ENCODE data around the gene TMPRSS9. TPM values are rescaled to one million over a fixed set of nuclear protein-coding genes. Genes with fewer than 3 reads are reported as not detected.

Gene TMPRSS9
- total and polyA plus RNA-seq, 11 donors, result 0.09 to 0.19 TPM; not detected in 9

- WGBS, 4 donors, result 86 to 89% (median 89%) methylated on average over 12 to 13 of the region's 13 CpGs
- H3K4me1 ChIP-seq, result peaks cover 0 to 5% (median 0%) of the 10 kb centered on the region in 12 donors
- H3K9me3 ChIP-seq, result no peaks in the 10 kb centered on the region
- no peaks in the 10 kb centered on the region for H3K27me3 ChIP-seq
- TF ChIP-seq POLR2A (IDR thresholded peaks at IDR 0.05), result no peak
- no peak for TF ChIP-seq CTCF (IDR thresholded peaks at IDR 0.05)
- no peak overlapping the region for H3K27ac ChIP-seq
- ATAC-seq (no peak), DNase-seq (no peak)
- intact Hi-C loops (cut with DNase I), result no loop called here
- H3K36me3 ChIP-seq, result peaks cover 0 to 8% (median 0%) of the 10 kb centered on the region in 9 donors
- H3K4me3 ChIP-seq, result no peak overlapping the region
These were observed 57.9 kb downstream of the TMPRSS9 start for GRCh38 chr19:2417881-2418406.

GRCh38 chr19:2419754-2420153 is 59.7 kb downstream of the TMPRSS9 start:
- intact Hi-C loops (cut with DNase I), result no loop called here
- no peaks in the 10 kb centered on the region for H3K27me3 ChIP-seq
- H3K4me1 ChIP-seq, result peaks cover 0 to 21% (median 3%) of the 10 kb centered on the region in 12 donors
- H3K27ac ChIP-seq, result no peak overlapping the region
- H3K9me3 ChIP-seq, result no peaks in the 10 kb centered on the region
- ATAC-seq (no peak), DNase-seq (no peak)
- no peak overlapping the region for H3K4me3 ChIP-seq
- peaks cover 0 to 8% (median 3%) of the 10 kb centered on the region in 9 donors for H3K36me3 ChIP-seq
- 92 to 98% (median 96%) methylated on average over 7 of the region's 7 CpGs for WGBS, 4 donors
- TF ChIP-seq POLR2A (IDR thresholded peaks at IDR 0.05) (no peak), CTCF (IDR thresholded peaks at IDR 0.05) (no peak)

GRCh38 chr19:2420490-2420889 is 60.4 kb downstream of the TMPRSS9 start:
- TF ChIP-seq POLR2A (IDR thresholded peaks at IDR 0.05) (no peak), CTCF (IDR thresholded peaks at IDR 0.05) (no peak)
- Histone ChIP-seq H3K36me3 (peaks cover 0 to 8% (median 3%) of the 10 kb centered on the region in 9 donors), H3K27ac (no peak overlapping the region), H3K27me3 (no peaks in the 10 kb centered on the region), H3K9me3 (no peaks in the 10 kb centered on the region), H3K4me1 (peaks cover 1 to 29% (median 8%) of the 10 kb centered on the region in 12 donors), H3K4me3 (no peak overlapping the region)
- DNase-seq, result no peak
- intact Hi-C loops (cut with DNase I), result no loop called here
- WGBS, 4 donors, result 90 to 96% (median 91%) methylated on average over 2 of the region's 2 CpGs
- ATAC-seq, result no peak

GRCh38 chr19:2421581-2422306 is 61.7 kb downstream of the TMPRSS9 start:
- Histone ChIP-seq H3K4me3 (no peak overlapping the region), H3K36me3 (peaks cover 0 to 10% (median 3%) of the 10 kb centered on the region in 9 donors), H3K4me1 (peaks cover 3 to 41% (median 20%) of the 10 kb centered on the region in 12 donors), H3K9me3 (no peaks in the 10 kb centered on the region), H3K27me3 (no peaks in the 10 kb centered on the region), H3K27ac (no peak overlapping the region)
- intact Hi-C loops (cut with DNase I), result no loop called here
- ATAC-seq, result no peak
- WGBS, 4 donors, result 85 to 88% (median 87%) methylated on average over 19 to 23 of the region's 23 CpGs
- TF ChIP-seq CTCF (IDR thresholded peaks at IDR 0.05) (no peak), POLR2A (IDR thresholded peaks at IDR 0.05) (no peak)
- no peak for DNase-seq

Measured in heart left ventricle (tissue), 16 donors.